ENCODE data around the gene HORMAD2.

HORMAD2 gene

GRCh38 chr22:30104501-30105156, 24.4 kb downstream of the HORMAD2 start:
- no peak for DNase-seq (ENCODE audit: low read depth in 2 of 2, low spot score in 1 of 2)

- DNase-seq (ENCODE audit: low read depth in 2 of 2, low spot score in 1 of 2), result no peak
These were observed 25.2 kb downstream of the HORMAD2 start for GRCh38 chr22:30105483-30105882.

GRCh38 chr22:30113494-30113893, 33.2 kb downstream of the HORMAD2 start:
- no peak for DNase-seq (ENCODE audit: low read depth in 2 of 2, low spot score in 1 of 2)

GRCh38 chr22:30114361-30114760, 34.1 kb downstream of the HORMAD2 start:
- no peak for DNase-seq (ENCODE audit: low read depth in 2 of 2, low spot score in 1 of 2)

- no peak for DNase-seq (ENCODE audit: low read depth in 2 of 2, low spot score in 1 of 2)
These were observed 35.4 kb downstream of the HORMAD2 start for GRCh38 chr22:30115705-30116104.

GRCh38 chr22:30116362-30117117, 36.3 kb downstream of the HORMAD2 start:
- DNase-seq (ENCODE audit: low read depth in 2 of 2, low spot score in 1 of 2), result no peak

- no peak for DNase-seq (ENCODE audit: low read depth in 2 of 2, low spot score in 1 of 2)
These were observed 37.0 kb downstream of the HORMAD2 start for GRCh38 chr22:30117256-30117655.

- DNase-seq (ENCODE audit: low read depth in 2 of 2, low spot score in 1 of 2), result no peak
These were observed 38.0 kb downstream of the HORMAD2 start for GRCh38 chr22:30118291-30118690.

- DNase-seq (ENCODE audit: low read depth in 2 of 2, low spot score in 1 of 2), result no peak
These were observed 41.7 kb downstream of the HORMAD2 start for GRCh38 chr22:30121960-30122359.

- DNase-seq (ENCODE audit: low read depth in 2 of 2, low spot score in 1 of 2), result no peak
These were observed 43.2 kb downstream of the HORMAD2 start for GRCh38 chr22:30123463-30123862.

GRCh38 chr22:30127749-30128166, 47.5 kb downstream of the HORMAD2 start:
- no peak for DNase-seq (ENCODE audit: low read depth in 2 of 2, low spot score in 1 of 2)

- no peak for DNase-seq (ENCODE audit: low read depth in 2 of 2, low spot score in 1 of 2)
These were observed 48.2 kb downstream of the HORMAD2 start for GRCh38 chr22:30128511-30128910.

- no peak for DNase-seq (ENCODE audit: low read depth in 2 of 2, low spot score in 1 of 2)
These were observed 49.4 kb downstream of the HORMAD2 start for GRCh38 chr22:30129636-30130035.

GRCh38 chr22:30132290-30132996, 52.2 kb downstream of the HORMAD2 start:
- DNase-seq (ENCODE audit: low read depth in 2 of 2, low spot score in 1 of 2), result no peak

GRCh38 chr22:30140414-30140813, 60.1 kb downstream of the HORMAD2 start:
- DNase-seq (ENCODE audit: low read depth in 2 of 2, low spot score in 1 of 2), result no peak

- DNase-seq (ENCODE audit: low read depth in 2 of 2, low spot score in 1 of 2), result no peak
These were observed 63.0 kb downstream of the HORMAD2 start for GRCh38 chr22:30143265-30143664.

GRCh38 chr22:30144391-30144790, 64.1 kb downstream of the HORMAD2 start:
- DNase-seq (ENCODE audit: low read depth in 2 of 2, low spot score in 1 of 2), result no peak

- DNase-seq (ENCODE audit: low read depth in 2 of 2, low spot score in 1 of 2), result no peak
These were observed 69.9 kb downstream of the HORMAD2 start for GRCh38 chr22:30150212-30150611.

GRCh38 chr22:30158277-30158676, 78.0 kb downstream of the HORMAD2 start:
- DNase-seq (ENCODE audit: low read depth in 2 of 2, low spot score in 1 of 2), result no peak

- DNase-seq (ENCODE audit: low read depth in 2 of 2, low spot score in 1 of 2), result no peak
These were observed 78.7 kb downstream of the HORMAD2 start for GRCh38 chr22:30158744-30159500.

Measured in stimulated activated CD8-positive, alpha-beta memory T cell treated with anti-CD3 and anti-CD28 coated beads, Interleukin-4, amount 100 ng/mL, for 4 hours (primary cell).